GM18508 (cell line): ENCODE results near the gene ZSCAN4.

Source experiments
- ATAC-seq: cut with Tn5 transposase; IDR thresholded peaks from one replicate; pipeline ENCODE4 v1.9.1; 2021; ENCODE audit warnings: moderate number of reproducible peaks; ENCODE audit not compliant: insufficient read depth, unreplicated experiment

The ZSCAN4 gene, protein sequence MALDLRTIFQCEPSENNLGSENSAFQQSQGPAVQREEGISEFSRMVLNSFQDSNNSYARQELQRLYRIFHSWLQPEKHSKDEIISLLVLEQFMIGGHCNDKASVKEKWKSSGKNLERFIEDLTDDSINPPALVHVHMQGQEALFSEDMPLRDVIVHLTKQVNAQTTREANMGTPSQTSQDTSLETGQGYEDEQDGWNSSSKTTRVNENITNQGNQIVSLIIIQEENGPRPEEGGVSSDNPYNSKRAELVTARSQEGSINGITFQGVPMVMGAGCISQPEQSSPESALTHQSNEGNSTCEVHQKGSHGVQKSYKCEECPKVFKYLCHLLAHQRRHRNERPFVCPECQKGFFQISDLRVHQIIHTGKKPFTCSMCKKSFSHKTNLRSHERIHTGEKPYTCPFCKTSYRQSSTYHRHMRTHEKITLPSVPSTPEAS

DNA sequence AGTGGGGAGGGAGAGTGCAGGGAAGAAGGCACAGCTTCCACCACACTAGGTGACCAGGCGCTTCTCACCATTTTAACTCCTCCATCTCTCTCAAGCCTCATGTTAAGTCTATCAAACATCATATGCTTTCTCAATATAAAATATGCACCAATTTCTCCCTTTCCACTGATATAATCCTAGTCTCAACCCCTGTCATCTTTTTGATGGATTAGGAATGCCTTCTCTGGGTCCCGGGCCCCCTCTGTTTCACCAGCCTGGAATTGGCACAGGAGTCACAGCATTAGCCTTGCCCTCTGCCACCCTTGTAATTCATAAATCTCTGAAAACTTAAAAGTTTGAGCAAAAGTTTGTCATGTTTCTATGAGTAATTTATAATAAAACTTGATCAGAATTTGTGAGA, at the start of gene ZSCAN4:
Gene ZSCAN4, plus strand, starts transcription at position 301 of the 400 bp plus-strand sequence. CDS start 7,211 bp downstream, outside the sequence.
- no peak for ATAC-seq

DNA sequence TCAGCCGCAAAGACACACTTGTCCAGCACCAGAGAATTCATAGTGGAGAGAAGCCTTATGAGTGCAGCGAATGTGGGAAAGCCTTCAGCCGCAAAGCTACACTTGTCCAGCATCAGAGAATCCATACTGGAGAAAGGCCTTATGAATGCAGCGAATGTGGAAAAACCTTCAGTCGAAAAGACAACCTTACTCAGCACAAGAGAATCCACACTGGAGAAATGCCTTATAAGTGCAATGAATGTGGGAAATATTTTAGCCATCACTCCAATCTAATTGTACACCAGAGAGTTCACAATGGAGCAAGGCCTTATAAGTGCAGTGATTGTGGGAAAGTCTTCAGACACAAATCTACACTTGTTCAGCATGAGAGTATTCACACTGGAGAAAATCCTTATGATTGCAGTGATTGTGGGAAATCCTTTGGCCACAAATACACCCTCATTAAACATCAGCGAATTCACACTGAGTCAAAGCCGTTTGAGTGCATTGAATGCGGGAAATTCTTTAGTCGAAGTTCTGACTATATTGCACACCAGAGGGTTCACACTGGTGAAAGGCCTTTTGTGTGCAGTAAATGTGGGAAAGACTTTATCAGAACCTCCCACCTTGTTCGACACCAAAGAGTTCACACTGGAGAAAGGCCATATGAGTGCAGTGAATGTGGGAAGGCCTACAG, 47.9 kb upstream of the ZSCAN4 start:
- no peak for ATAC-seq

DNA sequence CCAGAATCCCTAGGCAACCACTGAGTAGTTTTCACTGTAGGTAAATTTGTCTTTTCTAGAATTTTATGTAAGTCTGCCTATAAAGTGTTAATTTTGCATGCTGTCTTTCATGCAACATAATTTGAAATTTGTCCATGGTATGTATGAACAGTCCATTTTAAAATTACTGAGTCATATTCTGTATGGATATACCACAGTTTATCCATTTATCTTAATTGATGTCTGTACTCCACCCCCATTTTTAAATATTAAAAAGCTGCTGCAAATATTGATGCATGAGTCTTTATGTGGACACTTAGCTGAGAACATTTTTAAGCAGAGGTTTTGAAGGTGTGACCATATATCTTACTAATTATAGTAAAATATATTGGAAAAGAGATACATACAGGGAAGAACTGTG, 45.6 kb upstream of the ZSCAN4 start:
- ATAC-seq = no peak

DNA sequence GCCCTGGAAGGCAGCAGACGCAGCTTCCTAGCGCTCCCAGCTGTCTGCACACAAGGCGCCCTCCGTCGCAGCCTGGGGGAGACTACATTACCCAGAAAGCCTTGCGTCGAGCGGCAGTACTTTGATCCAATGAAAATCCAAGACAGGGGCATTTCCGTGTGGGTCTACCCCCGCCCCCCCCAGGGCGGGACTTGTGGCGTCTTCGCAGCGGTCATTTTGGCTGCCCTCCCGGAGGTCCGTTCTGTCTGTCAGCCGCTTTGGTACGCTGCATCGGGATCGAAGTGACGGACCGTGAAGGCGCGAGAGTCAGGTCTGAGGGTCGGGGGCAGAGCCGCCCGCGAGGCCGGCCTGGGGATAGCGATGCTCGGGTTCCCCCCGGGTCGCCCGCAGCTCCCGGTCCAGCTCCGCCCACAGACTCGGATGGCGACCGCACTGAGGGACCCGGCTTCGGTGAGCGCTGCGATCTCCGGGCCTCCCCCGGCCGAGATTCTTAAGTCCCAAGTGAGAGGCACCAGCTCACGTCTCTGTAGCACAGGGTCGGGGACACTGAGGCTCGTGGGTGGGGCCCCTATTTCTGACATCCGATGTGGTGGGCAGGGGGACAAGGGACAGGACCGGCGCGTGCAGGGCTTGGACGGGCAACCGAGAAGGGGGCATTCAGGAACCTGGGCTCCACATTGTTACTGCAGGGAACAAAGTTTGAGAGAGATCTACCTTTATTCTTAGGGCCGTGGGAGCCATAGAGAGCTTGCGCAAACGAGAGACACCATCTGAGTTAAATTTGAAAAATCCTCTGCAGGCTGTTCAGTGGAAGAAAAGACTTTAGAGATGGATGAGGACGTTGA, 35.5 kb upstream of the ZSCAN4 start, which contains the start of gene ZNF211:
Gene ZNF211, plus strand, starts transcription at position 182 of the 845 bp plus-strand sequence. Its CDS starts 179 bp downstream, at position 361.
- ATAC-seq = peak; percentile 83

DNA sequence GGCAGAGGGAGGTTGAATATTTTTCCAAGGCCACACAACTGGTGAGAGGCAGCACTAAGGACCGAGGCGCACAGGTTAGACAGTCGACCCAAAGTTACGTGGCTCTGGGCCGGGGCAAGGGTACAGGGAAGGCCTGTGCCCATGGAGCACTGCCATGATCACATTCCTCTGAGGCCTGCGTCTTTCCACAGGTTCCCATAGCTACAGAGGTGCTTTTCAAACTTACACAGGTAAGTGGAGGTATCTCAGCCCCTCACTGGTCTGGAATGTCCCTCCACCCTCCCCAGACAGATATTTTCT, 35.0 kb upstream of the ZSCAN4 start:
- ATAC-seq = no peak

GRCh38 chr19:57637379-57637778, 31.4 kb upstream of the ZSCAN4 start:
- no peak for ATAC-seq

DNA sequence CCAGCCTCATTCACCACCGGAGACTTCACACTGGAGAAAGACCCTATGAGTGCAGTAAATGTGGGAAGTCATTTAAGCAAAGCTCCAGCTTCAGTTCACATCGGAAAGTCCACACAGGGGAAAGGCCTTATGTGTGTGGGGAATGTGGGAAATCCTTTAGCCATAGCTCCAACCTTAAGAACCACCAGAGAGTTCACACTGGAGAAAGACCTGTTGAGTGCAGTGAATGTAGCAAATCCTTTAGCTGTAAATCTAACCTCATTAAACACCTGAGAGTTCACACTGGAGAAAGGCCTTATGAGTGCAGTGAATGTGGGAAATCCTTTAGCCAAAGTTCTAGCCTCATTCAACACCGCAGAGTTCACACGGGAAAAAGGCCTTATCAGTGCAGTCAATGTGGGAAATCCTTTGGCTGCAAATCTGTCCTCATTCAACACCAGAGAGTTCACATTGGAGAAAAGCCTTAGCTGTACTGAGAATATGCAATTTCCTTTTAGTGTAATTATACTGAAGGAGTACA, 27.0 kb upstream of the ZSCAN4 start:
- ATAC-seq = no peak

DNA sequence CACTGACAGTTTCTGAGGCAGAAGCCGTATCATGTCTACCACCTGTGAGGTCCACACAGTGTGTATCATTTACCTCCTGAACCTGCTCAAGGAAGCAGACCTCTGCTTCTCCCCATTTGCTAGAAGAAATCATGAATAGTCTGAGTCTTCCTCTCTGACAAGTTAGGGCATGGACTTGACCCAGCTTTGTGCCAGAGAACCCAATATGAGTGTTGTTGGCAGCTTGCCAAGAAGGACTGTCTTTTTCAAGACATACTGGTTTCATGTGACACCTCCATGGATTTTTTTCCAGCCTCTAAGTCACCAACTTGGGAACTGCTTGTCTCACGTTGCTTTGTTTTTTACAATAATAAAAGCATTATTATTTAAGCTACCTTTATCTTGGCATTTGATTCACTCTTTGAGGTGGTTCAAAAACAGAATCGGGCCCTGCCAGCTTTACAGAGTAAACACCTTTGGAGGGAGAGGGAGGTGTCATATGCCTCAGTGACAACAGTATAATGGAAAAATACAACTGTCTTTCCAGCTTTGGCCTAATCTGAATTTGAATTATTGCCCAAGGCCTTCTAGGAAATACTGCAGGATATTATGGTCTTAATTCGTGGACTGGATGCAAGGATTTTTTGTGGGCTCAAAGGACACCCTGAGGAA, 26.2 kb upstream of the ZSCAN4 start:
- ATAC-seq = no peak

- no peak for ATAC-seq
Observed at GRCh38 chr19:57643734-57644133, 25.0 kb upstream of the ZSCAN4 start.

DNA sequence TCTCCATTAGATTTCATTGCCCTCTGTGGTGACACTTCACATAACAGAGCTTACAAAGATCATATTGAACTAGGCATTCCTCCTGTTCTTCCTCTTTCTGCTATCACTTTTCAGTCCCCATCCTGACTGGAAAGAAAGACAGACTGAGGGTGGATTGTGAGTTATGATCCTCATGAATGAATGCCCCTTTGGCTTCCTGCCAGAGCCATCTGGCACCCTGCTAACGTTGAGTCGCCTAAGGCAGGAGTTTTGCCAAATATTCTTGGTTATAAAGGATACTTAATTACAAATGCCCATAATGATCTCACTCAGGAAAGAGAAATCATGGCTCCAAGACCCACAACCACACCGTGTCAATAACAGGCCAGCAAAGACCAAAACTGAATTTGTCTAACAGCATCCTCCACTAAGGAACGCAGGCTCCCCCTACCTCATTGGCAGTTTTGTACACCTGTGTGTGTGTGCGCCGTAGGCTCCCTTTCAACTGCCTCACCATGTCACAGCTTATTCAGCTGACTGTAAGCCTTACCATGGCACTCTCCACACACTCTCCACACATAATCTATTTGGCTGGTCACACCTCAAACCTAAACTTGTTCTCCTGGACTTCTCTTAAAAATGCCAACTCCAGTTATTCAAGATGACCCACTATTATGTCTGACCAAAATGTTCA, 20.3 kb upstream of the ZSCAN4 start:
- ATAC-seq = no peak

DNA sequence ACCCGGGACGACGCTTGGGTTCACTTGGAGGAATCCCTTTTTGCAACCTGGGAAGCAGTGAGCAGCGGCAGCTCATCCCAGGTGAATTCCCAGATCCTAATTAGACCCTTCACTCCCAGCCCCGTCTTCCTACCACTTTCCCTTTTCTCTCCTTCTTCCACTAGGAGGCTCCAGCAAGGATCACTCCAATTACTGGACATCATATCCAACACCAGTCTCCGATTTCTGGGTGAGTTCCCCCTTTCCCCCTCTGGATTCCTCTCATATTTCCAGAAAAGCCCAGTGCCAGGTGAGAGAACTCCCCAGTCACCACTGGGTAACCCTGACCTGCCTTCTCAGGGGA, 17.1 kb upstream of the ZSCAN4 start:
- ATAC-seq = no peak

DNA sequence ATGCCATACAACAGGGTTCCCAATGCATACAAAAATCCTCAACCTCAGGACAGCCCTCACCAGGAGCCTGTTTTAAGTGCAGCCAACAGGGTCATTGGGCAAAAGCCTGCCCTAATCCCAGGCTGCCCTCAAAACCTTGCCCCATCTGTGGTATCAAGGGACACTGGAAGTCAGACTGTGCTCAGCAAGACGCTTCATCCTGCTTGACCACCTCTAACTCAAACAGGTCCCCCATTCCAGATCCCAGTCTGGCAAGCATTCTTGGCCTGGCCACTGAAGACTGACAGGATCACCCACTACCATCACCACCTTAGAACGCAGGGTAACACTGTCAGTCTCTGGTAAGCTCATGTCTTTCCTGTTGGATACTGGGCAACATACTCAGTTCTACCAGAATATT, 15.0 kb upstream of the ZSCAN4 start:
- ATAC-seq = no peak

DNA sequence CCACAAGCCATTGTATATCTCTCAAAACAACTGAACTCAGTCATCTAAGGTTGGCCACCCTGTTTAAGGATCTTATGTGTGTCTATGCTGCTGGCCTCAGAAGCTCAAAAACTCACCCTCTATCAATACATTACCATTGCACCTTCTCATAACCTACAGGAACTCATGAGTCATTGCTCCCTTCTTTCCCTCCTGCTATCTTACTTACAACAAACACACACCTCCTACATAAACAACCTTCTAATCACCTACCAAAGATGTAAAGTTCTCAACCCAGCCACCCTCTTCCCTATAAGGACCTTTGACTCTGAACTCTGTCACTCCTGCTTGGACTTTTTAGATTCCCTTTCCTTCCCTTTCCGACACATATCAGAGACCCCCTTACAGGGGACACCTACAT, 13.3 kb upstream of the ZSCAN4 start:
- ATAC-seq = no peak

DNA sequence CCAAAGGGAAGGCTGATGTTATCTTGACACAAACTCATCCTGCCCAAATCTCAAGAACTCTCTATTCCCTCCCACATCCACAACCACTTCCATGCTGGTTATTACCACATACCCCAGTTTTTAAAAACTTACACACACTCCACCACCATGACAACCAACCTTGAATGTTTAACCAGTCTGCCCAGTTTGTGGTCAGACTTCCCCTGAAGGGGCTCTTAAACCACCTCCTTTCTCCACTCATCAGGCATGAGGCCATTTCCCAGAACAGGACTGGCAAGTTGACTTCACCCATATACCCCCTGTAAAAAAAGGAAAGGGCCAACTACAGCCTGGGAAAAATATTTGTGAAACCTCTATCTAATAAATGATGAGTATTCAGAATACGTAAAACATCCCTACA, 12.4 kb upstream of the ZSCAN4 start:
- ATAC-seq = no peak

GRCh38 chr19:57664269-57665127, 4.2 kb upstream of the ZSCAN4 start:
- ATAC-seq = no peak

DNA sequence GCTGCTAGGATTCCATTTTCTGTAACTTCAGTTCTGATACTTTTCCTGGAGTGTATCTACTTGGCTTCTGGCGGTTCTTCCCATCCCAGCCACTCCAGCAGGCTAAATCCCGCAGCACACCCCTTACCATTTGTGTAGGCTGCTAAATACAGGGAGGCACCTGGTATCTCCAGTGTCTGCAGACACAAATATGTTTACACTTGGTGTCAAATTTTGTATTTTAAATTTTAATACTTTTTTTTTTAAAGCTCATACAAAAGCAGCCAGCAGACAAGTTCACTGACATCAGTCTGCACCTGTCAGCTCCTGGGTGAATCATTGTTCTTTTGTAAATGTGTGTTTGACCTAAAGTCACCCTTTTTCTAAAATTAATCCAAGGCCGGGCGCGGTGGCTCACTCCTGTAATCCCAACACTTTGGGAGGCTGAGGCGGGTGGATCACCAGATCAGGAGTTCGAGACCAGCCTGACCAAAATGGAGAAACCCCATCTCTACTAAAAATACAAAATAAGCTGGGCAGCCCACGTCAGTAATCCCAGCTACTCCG, 3.4 kb upstream of the ZSCAN4 start:
- no peak for ATAC-seq

DNA sequence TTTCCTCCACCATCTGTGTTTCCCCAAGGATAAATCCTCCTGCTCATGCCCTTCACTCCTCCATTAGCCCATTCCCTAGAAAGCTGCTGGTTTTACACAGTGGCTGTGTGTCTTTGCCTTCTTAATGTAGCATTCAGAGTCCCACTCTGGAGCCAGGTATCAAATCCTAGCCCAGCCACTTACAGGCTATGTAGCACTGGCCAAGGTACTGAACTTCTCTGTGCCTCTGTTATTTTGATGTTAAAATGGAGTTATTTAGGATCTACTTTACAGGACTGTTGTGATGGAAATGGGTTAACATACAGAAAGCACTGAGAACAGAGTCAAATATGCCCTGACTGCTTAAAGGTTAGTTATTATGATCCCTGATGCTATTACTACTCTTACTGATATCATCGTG, 1.5 kb upstream of the ZSCAN4 start:
- no peak for ATAC-seq

- no peak for ATAC-seq
Observed at GRCh38 chr19:57671124-57671895, 2.6 kb downstream of the ZSCAN4 start.
